Limb (tissue), 2 donors: Measurements from ENCODE around the gene ITFG2.
"Not testable (repeated sequence)": the region's sequence is repeated elsewhere in the genome, so short reads cannot be mapped to it uniquely, and the experiment has no call there.

Experiments
- DNase-seq, 2 donors: peaks; one replicate each; pipeline ENCODE4 v3.0.0-alpha.2; 2016; ENCODE audit errors: extremely low spot score in 2 of 2

Gene ITFG2

DNA sequence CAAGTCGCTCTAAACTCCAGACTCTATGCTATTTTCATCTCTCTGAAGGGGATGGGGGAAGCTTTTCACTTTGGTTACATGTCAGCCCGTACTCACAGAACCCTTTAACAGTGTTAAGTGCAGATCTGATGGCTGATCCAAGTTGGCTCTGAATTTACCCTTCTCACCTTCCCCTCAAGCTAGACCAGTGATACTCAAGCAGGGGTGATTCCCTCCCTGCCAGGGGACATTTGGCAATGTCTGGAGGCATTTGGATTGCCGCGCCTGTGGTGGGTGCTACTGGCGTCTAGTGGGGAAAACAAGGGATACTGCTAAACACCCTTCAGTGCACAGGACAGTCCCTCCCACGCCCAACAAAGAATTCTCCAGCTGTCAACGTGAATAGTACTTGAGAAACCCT is 50.4 kb downstream of the ITFG2 start:
- no peak for DNase-seq

DNA sequence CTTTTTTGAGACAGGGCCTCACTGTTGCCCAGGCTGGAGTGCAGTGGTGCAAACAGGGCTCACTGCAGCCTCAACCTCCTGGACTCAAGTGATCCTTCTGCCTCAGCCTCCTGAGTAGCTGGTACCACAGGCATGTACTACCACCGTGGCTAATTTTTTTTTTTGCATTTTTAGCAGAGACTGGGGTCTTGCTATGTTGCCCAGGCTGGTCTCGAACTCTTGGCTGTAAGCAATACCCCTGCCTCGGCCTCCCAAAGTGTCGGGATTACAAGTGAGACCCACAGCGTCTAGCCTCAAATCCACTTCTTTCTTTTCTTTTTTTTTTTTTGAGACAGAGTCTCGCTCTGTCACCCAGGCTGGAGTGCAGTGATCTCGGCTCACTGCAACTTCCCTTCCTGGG is 50.9 kb downstream of the ITFG2 start:
- not testable (repeated sequence) for DNase-seq

DNA sequence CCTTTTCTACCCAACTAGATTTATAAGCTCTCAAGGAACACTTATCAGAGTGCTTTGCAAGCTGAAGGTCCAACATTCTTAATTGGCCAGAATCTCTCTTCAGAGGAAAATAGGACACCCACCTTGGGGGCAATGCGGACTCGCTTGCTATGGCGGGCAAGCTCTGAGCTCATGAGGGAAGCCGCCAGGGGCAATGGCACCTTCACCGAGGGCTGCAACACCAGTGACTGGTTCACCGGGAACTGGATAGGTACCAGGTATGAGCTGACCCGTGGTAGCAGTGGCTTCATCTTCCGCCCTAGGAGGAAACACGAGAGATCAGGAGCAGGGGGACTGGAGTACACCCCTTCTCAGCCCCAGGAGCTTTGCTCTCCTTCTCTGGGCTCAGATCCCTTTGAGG is 51.7 kb downstream of the ITFG2 start:
- DNase-seq = no peak

DNA sequence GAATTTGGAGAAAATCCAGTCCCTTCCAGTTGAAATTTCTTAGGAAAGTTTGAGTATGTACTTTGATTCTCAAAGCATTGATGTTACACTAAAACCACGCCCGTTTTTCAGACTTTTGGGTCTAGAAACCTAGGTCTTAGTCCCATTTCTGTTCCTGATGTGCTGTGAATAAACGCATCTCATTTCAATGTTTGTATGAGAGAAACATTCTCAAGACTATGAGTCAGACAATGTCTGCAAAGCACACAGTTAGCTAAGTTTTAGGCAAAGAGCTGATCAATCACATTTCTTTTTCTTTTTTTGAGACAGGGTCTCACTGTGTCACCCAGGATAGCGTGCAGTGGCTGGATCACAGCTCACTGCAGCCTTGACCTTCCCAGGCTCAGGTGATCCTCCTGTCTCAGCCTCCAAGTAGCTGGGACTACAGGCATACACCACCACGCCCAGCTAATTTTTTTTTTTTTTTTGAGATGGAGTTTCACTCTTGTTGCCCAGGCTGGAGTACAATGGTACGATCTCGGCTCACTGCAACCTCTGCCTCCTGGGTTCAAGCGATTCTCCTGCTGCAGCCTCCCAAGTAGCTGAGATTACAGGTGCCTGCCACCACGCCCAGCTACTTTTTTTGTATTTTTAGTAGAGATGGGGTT is 56.6 kb downstream of the ITFG2 start:
- DNase-seq = not testable (repeated sequence)
